ENCODE results near the gene TCF7L2.

The TCF7L2 gene

DNA sequence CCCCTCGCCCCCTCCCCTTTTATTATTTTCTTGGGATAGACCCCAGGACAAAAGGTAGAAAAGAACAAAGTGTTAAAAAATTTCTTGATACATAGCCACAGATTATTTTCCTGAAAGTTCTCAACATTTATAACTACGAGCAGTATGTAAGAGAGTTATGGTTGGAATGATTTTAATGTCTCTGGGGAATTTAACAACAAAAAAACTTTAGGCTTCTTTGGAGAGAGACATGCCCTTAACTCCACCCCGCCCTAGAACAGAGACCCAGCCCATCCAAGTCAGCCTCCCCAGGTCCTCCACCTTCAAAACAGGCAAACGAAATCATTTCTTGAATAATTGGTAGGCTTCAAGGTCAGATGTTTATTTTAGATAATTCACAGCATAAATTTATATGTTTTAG, 97.1 kb downstream of the TCF7L2 start:
- no peak for DNase-seq (ENCODE audit: low read depth)
- TF ChIP-seq, protein P1, sequence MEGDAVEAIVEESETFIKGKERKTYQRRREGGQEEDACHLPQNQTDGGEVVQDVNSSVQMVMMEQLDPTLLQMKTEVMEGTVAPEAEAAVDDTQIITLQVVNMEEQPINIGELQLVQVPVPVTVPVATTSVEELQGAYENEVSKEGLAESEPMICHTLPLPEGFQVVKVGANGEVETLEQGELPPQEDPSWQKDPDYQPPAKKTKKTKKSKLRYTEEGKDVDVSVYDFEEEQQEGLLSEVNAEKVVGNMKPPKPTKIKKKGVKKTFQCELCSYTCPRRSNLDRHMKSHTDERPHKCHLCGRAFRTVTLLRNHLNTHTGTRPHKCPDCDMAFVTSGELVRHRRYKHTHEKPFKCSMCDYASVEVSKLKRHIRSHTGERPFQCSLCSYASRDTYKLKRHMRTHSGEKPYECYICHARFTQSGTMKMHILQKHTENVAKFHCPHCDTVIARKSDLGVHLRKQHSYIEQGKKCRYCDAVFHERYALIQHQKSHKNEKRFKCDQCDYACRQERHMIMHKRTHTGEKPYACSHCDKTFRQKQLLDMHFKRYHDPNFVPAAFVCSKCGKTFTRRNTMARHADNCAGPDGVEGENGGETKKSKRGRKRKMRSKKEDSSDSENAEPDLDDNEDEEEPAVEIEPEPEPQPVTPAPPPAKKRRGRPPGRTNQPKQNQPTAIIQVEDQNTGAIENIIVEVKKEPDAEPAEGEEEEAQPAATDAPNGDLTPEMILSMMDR (IDR thresholded peaks at IDR 0.05; ENCODE audit: control insufficient read depth, extremely low read depth, insufficient read depth) = no peak
- no peak overlapping the region for H3K4me3 ChIP-seq (ENCODE audit: low read depth, low read length)

DNA sequence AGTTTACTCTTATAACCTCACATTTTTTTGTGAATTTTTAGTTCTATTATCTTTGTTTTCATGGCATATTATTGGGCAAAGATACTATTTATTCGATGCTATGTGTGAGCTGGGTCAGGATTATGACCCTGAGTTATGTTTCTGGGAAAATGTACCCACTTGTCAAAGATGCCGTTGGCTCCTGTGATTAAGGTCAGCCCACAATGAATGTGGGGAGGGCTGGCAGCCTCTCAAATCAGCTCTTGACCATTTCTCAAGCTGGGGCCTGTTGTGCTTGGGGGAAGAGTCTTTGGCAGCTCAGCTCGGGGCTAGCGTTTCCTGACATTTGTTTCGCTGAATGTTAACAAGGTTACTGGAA, 97.5 kb downstream of the TCF7L2 start:
- H3K4me3 ChIP-seq (ENCODE audit: low read depth, low read length) = no peak overlapping the region
- no peak for DNase-seq (ENCODE audit: low read depth)
- TF ChIP-seq, protein P1 (IDR thresholded peaks at IDR 0.05; ENCODE audit: control insufficient read depth, extremely low read depth, insufficient read depth) = no peak

DNA sequence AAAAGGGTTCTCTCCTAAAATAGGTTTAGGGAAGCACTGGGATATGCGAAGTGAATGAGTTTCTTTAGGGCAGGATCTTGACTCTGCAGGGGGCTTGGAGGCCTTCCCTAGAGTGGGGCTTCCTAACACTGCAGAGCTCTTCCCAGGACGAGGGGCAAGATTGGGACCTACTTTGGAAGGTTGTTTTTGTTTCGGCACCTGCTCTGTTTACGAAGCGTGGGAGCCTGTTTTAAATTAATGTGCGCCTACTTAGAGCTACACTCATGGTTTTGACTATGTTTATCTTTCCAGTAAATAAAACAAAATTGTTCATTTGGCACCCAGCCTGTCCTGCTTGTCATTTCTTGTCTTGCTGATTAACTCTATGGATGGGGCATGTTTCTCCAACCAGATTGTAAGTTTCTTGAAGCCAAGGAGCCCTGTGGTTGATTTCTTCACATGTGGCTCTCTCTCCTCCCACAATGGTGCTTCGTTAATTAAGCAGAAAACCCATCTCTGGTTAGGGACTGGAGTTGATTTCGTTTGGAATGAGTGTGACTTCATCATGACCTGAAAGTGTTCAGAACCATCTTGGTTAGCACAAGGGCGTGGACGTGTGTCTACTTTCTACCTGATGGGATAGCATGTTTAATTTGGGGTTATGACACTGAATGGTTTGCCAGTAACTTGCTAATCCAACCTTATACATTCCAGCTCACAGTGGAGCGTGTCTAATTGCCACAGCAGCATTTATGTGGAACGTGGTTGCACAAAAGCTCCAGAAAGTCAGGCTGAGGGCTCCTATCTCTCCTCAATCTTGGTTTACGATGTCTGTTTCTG, 98.1 kb downstream of the TCF7L2 start:
- TF ChIP-seq, protein P1 (IDR thresholded peaks at IDR 0.05; ENCODE audit: control insufficient read depth, extremely low read depth, insufficient read depth) = no peak

DNA sequence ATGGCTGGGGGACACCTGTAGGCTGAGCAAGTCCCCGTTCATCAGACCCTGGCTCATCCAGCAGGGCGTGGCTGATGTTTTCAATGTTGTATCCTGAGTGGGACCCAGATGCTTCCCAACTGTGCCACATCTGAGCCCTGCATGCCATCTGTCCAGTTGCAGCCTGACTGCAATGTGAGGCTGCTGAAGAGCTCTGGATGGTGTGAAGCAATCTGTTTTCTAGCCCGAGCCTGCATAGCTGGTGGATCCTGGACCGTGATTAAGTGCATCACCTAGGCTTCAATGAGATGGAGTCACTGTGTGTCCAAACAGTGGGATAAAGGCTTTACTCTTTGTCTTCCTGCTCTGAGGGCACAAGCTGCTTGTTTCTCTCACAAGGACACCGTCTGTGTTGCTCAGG, 99.8 kb downstream of the TCF7L2 start:
- TF ChIP-seq, protein P1 (IDR thresholded peaks at IDR 0.05; ENCODE audit: control insufficient read depth, extremely low read depth, insufficient read depth) = no peak
- no peak for DNase-seq (ENCODE audit: low read depth)

More for the DNA sequence above, 98.1 kb downstream of the TCF7L2 start:
- no peak overlapping the region for H3K4me3 ChIP-seq (ENCODE audit: low read depth, low read length)
- no peak for DNase-seq (ENCODE audit: low read depth)

DNA sequence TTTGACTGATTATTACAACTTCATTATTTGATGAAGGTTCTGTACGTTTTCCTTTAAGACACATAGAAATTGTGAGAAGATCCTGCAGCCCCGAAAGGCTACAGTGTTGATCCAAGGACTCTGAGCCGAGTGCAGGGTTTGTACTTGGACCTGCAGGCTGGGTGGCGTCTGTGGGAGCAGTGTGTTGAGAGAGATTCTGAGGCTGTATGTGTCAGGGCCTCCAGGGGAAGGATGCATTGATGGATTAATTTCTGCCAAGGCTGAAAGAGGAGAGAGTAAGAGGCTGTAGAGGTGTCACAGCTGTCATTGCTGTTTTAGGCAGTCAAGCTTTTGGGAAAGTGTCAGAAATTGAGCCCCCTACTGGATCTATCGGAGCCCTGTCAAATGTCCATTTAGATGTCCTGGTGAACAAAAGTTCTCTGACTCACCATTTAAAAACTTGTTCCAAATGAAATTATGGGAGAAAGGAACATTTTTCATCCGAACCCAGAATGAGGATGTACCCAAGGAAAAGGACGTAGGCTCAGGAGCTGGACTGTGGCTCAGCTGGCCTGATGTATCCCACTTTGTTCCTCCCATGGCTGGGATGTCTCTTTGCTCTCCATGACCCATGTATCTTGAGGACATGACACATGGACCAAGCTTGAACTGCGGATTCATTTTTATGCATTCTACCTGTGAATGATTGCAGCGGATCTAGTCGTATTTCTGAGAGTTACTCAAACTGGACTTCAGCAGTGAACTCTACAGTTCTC, 102.2 kb downstream of the TCF7L2 start:
- H3K4me3 ChIP-seq (ENCODE audit: low read depth, low read length) = no peak overlapping the region
- no peak for DNase-seq (ENCODE audit: low read depth)
- TF ChIP-seq, protein P1 (IDR thresholded peaks at IDR 0.05; ENCODE audit: control insufficient read depth, extremely low read depth, insufficient read depth) = peak; percentile 40

More for the DNA sequence above, 99.8 kb downstream of the TCF7L2 start:
- H3K4me3 ChIP-seq (ENCODE audit: low read depth, low read length) = no peak overlapping the region

DNA sequence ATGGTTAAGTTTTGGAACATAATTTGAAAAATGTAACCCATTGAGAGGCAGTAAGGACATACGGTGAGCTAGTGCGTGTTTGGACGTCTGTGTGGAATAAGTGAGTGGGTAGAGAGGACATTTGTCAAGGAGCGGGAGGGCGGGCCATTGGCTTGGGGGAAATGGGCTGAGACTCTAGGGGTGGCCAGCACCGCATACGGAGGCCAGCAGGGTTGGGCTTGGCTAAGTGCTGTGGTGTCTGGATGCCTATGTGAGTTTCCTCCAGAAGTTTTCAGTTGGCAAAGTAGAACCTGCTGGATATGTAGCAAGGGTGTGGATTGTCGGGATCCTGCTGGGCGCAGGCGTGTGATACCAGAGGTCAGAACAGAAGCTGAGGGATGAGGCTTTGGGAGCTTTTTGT, 103.0 kb downstream of the TCF7L2 start:
- no peak for DNase-seq (ENCODE audit: low read depth)
- no peak overlapping the region for H3K4me3 ChIP-seq (ENCODE audit: low read depth, low read length)

More for the DNA sequence above, 103.0 kb downstream of the TCF7L2 start:
- TF ChIP-seq, protein P1 (IDR thresholded peaks at IDR 0.05; ENCODE audit: control insufficient read depth, extremely low read depth, insufficient read depth) = no peak

Measured in LNCaP clone FGC (cell line).